Liver (tissue), 3 donors: ENCODE results near the gene ARHGAP30.

Source experiments
- FOXA1 ChIP-seq: IDR thresholded peaks from 2 replicates; pipeline ENCODE4 v1.6.1; 2016; ENCODE audit warnings: antibody characterized with exemption
- GABPA ChIP-seq, 2 donors: IDR thresholded peaks in 1 of 2; conservative IDR thresholded peaks in 1 of 2; 2 replicates each; pipeline ENCODE4 v1.6.1; 2016; ENCODE audit warnings: antibody characterized with exemption in 2 of 2, mild to moderate bottlenecking in 1 of 2, moderate library complexity in 1 of 2
- HNF4G ChIP-seq: IDR thresholded peaks from 2 replicates; pipeline ENCODE4 v1.6.1; 2016; ENCODE audit warnings: antibody characterized with exemption
- JUND ChIP-seq, 2 donors: IDR thresholded peaks; 2 replicates each; pipeline ENCODE4 v1.6.1; 2016; ENCODE audit warnings: antibody characterized with exemption in 2 of 2
- RAD21 ChIP-seq, 2 donors: IDR thresholded peaks; 2 replicates each; pipeline ENCODE4 v1.6.1; 2016; ENCODE audit warnings: antibody characterized with exemption in 2 of 2, mild to moderate bottlenecking in 2 of 2
- TAF1 ChIP-seq: conservative IDR thresholded peaks from 2 replicates; pipeline ENCODE4 v1.6.1; 2016; ENCODE audit warnings: antibody characterized with exemption, mild to moderate bottlenecking
- YY1 ChIP-seq: IDR thresholded peaks from 2 replicates; pipeline ENCODE4 v1.6.1; 2016; ENCODE audit warnings: antibody characterized with exemption, mild to moderate bottlenecking
- TF ChIP-seq, protein P1 (sequence below): fragments of 150-350 bp; IDR thresholded peaks from 2 replicates; pipeline ENCODE4 v1.5.1; 2017; ENCODE audit warnings: improper control_type of control experiment, low read depth, low read length; ENCODE audit not compliant: missing input control
- TF ChIP-seq, protein P2 (sequence below): IDR thresholded peaks from 2 replicates; pipeline ENCODE4 v1.6.1; 2016; ENCODE audit warnings: antibody characterized with exemption
- TF ChIP-seq, protein P3 (sequence below): IDR thresholded peaks from 2 replicates; pipeline ENCODE4 v1.6.1; 2016; ENCODE audit warnings: antibody characterized with exemption
- donor health status: healthy.
- donor health status: healthy.

DNA sequence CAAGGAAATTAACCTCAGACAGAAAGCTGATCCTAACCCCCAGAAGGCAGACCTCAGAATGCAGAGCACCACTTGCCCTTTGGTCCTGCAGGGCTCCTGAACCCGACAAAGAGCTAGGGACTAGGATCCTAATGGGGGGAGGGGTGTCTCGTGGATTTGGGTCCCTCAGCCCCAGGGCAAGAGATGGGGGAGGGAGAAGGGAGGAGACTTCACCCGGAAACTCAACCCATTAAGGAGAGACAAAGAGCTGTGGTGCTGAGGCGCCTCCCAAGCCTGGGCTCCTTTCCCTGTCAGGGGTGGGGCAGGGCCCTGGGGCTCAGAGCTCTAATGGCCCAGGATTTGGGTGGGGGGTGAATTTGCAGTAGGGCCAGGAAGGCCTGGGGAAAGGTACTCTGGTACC lies 16.8 kb upstream of the ARHGAP30 start:
- TF ChIP-seq, protein P1, sequence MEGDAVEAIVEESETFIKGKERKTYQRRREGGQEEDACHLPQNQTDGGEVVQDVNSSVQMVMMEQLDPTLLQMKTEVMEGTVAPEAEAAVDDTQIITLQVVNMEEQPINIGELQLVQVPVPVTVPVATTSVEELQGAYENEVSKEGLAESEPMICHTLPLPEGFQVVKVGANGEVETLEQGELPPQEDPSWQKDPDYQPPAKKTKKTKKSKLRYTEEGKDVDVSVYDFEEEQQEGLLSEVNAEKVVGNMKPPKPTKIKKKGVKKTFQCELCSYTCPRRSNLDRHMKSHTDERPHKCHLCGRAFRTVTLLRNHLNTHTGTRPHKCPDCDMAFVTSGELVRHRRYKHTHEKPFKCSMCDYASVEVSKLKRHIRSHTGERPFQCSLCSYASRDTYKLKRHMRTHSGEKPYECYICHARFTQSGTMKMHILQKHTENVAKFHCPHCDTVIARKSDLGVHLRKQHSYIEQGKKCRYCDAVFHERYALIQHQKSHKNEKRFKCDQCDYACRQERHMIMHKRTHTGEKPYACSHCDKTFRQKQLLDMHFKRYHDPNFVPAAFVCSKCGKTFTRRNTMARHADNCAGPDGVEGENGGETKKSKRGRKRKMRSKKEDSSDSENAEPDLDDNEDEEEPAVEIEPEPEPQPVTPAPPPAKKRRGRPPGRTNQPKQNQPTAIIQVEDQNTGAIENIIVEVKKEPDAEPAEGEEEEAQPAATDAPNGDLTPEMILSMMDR = no peak
- TF ChIP-seq, protein P2, sequence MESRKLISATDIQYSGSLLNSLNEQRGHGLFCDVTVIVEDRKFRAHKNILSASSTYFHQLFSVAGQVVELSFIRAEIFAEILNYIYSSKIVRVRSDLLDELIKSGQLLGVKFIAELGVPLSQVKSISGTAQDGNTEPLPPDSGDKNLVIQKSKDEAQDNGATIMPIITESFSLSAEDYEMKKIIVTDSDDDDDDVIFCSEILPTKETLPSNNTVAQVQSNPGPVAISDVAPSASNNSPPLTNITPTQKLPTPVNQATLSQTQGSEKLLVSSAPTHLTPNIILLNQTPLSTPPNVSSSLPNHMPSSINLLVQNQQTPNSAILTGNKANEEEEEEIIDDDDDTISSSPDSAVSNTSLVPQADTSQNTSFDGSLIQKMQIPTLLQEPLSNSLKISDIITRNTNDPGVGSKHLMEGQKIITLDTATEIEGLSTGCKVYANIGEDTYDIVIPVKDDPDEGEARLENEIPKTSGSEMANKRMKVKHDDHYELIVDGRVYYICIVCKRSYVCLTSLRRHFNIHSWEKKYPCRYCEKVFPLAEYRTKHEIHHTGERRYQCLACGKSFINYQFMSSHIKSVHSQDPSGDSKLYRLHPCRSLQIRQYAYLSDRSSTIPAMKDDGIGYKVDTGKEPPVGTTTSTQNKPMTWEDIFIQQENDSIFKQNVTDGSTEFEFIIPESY = no peak
- no peak for TF ChIP-seq HNF4G
- no peak for TF ChIP-seq RAD21 (IDR thresholded peaks at IDR 0.05)
- TF ChIP-seq GABPA (IDR thresholded peaks at IDR 0.05 in 1 of 2, conservative IDR thresholded peaks at IDR 0.05 in 1 of 2) = no peak
- TF ChIP-seq, protein P3, sequence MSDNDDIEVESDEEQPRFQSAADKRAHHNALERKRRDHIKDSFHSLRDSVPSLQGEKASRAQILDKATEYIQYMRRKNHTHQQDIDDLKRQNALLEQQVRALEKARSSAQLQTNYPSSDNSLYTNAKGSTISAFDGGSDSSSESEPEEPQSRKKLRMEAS = no peak
- TF ChIP-seq JUND (IDR thresholded peaks at IDR 0.05) = no peak
- no peak for TF ChIP-seq TAF1
- TF ChIP-seq YY1 = no peak
- TF ChIP-seq FOXA1 = no peak
